A549 (cell line): ENCODE data around the gene MT2A. TPM values are rescaled to one million over a fixed set of nuclear protein-coding genes. Genes with fewer than 3 reads are reported as not detected.

Experiments used
- ATAC-seq, 2 experiments: fragments of 200-7000 bp in 1 of 2; fragments of >200 bp in 1 of 2; cut with Nextera tagmentation in 1 of 2; cut with Tn5 transposase in 1 of 2; 3 replicates each; pipeline versions ENCODE4 v1.8.0 to v1.9.1; 2018 to 2020; ENCODE audit warnings: mild to moderate bottlenecking in 1 of 2, moderate library complexity in 1 of 2
- CTCF ChIA-PET: fragments of 300-600 bp; sonication (Branson Sonifier 250); formaldehyde crosslinking; extraction: SDS; loops from one replicate; lab custom pipeline; 2021; ENCODE audit warnings: antibody characterized with exemption, inconsistent platforms; lab: Yijun Ruan, JAX
- POLR2A ChIA-PET: fragments of 350-600 bp; formaldehyde crosslinking; extraction: SDS; loops from one replicate; lab custom pipeline; 2021; ENCODE audit warnings: antibody characterized with exemption, inconsistent platforms; lab: Yijun Ruan, JAX
- DNase-seq, 2 experiments: peaks; one replicate each; pipeline versions ENCODE4 v3.0.0 to v3.0.0-alpha.2; 2011 to 2016; ENCODE audit warnings: low read depth in 1 of 2, low spot score in 1 of 2
- FAIRE-seq: peaks from 2 replicates; lab custom pipeline; 2011; peaks lifted over from hg19 to GRCh38; lab: Jason Lieb, UNC
- H3K27ac ChIP-seq, 2 experiments: fragments of >200 bp; sonication (Bioruptor Twin); formaldehyde crosslinking; 3 replicates each; pipeline ENCODE4 v1.5.1; 2016 to 2017
- H3K4me1 ChIP-seq: fragments of >200 bp; sonication (Bioruptor Twin); formaldehyde crosslinking; 3 replicates; pipeline ENCODE4 v1.6.1; 2016
- H3K4me2 ChIP-seq: fragments of >200 bp; sonication (Bioruptor Twin); formaldehyde crosslinking; 3 replicates; pipeline ENCODE4 v1.6.1; 2016
- H3K4me3 ChIP-seq: fragments of >200 bp; sonication (Bioruptor Twin); formaldehyde crosslinking; 3 replicates; pipeline ENCODE4 v1.5.1; 2016
- H3K9me3 ChIP-seq: fragments of >200 bp; sonication (Bioruptor Twin); formaldehyde crosslinking; 3 replicates; pipeline ENCODE4 v1.6.1; 2016
- BHLHE40 ChIP-seq: IDR thresholded peaks from 2 replicates; pipeline ENCODE4 v1.6.1; 2012; ENCODE audit warnings: low read depth, low read length, inconsistent platforms
- CBX2 ChIP-seq: fragments of 200-600 bp; sonication (generic); IDR thresholded peaks from 2 replicates; pipeline ENCODE4 v1.6.1; 2016; ENCODE audit warnings: low read depth, mild to moderate bottlenecking, borderline replicate concordance
- CEBPB ChIP-seq, 2 experiments: fragments of >200 bp in 1 of 2; sonication (Bioruptor Twin) in 1 of 2; formaldehyde crosslinking in 1 of 2; IDR thresholded peaks; 2 replicates each; pipeline ENCODE4 v1.6.1; 2012 to 2016
- CHD4 ChIP-seq: fragments of 200-600 bp; sonication (generic); IDR thresholded peaks from 2 replicates; pipeline ENCODE4 v1.6.1; 2016; ENCODE audit warnings: antibody characterized with exemption, mild to moderate bottlenecking, borderline replicate concordance
- EHF ChIP-seq: fragments of 250-450 bp; sonication (Bioruptor Pico); IDR thresholded peaks from 2 replicates; pipeline ENCODE4 v1.5.0; 2020; ENCODE audit warnings: mild to moderate bottlenecking
- EHMT2 ChIP-seq: fragments of 200-600 bp; sonication (generic); IDR thresholded peaks from 2 replicates; pipeline ENCODE4 v1.6.1; 2016; ENCODE audit warnings: antibody characterized with exemption, low read depth, mild to moderate bottlenecking, moderate library complexity
- EP300 ChIP-seq, 2 experiments: fragments of >200 bp; sonication (Bioruptor Twin); formaldehyde crosslinking; IDR thresholded peaks; 2 replicates in 1 of 2; 3 replicates in 1 of 2; pipeline ENCODE4 v1.6.1; 2016 to 2017
- ESRRA ChIP-seq: fragments of 150-350 bp; IDR thresholded peaks from 2 replicates; pipeline ENCODE4 v1.6.1; 2014; ENCODE audit warnings: mild to moderate bottlenecking, low read length, borderline replicate concordance
- FOSL2 ChIP-seq, 2 experiments: fragments of 450-650 bp in 1 of 2; fragments of >200 bp in 1 of 2; sonication (Bioruptor Twin) in 1 of 2; formaldehyde crosslinking; IDR thresholded peaks; 2 replicates each; pipeline versions ENCODE4 v1.5.0 to v1.6.1; 2016 to 2020; ENCODE audit warnings: mild to moderate bottlenecking in 1 of 2, moderate library complexity in 1 of 2
- FOXS1 ChIP-seq: fragments of 250-450 bp; sonication (Bioruptor Pico); IDR thresholded peaks from 2 replicates; pipeline ENCODE4 v1.5.0; 2020; ENCODE audit warnings: mild to moderate bottlenecking, moderate library complexity
- HEYL ChIP-seq: fragments of 250-450 bp; sonication (Bioruptor Pico); IDR thresholded peaks from 2 replicates; pipeline ENCODE4 v1.8.0; 2021; ENCODE audit warnings: mild to moderate bottlenecking, moderate library complexity
- JUNB ChIP-seq: fragments of >200 bp; sonication (Bioruptor Twin); formaldehyde crosslinking; IDR thresholded peaks from 2 replicates; pipeline ENCODE4 v1.6.1; 2016
- KDM1A ChIP-seq: fragments of 200-600 bp; sonication (generic); IDR thresholded peaks from 2 replicates; pipeline ENCODE4 v1.6.1; 2016; ENCODE audit warnings: low read depth, mild to moderate bottlenecking
- KDM5A ChIP-seq: fragments of 200-600 bp; sonication (generic); IDR thresholded peaks from 2 replicates; pipeline ENCODE4 v1.6.1; 2016; ENCODE audit warnings: antibody characterized with exemption, mild to moderate bottlenecking
- MAZ ChIP-seq: fragments of 150-350 bp; IDR thresholded peaks from 2 replicates; pipeline ENCODE4 v1.6.1; 2014; ENCODE audit warnings: antibody characterized with exemption, low read depth, low read length, borderline replicate concordance
- MYC ChIP-seq: IDR thresholded peaks from 2 replicates; pipeline ENCODE4 v1.6.1; 2012; ENCODE audit warnings: mild to moderate bottlenecking, inconsistent platforms, low read length, improper control_type of control experiment, borderline replicate concordance
- NPAS2 ChIP-seq: fragments of 250-450 bp; sonication (Bioruptor Pico); IDR thresholded peaks from 2 replicates; pipeline ENCODE4 v1.8.0; 2022; ENCODE audit warnings: mild to moderate bottlenecking, moderate library complexity, borderline replicate concordance
- NR3C1 ChIP-seq: fragments of >200 bp; sonication (Bioruptor Twin); formaldehyde crosslinking; IDR thresholded peaks from 3 replicates; pipeline ENCODE4 v1.6.1; 2017
- PBX3 ChIP-seq: IDR thresholded peaks from 2 replicates; pipeline ENCODE4 v1.6.1; 2012
- RAD21 ChIP-seq, 2 experiments: fragments of >200 bp in 1 of 2; sonication (Bioruptor Twin) in 1 of 2; formaldehyde crosslinking in 1 of 2; IDR thresholded peaks in 1 of 2; conservative IDR thresholded peaks in 1 of 2; 2 replicates in 1 of 2; 3 replicates in 1 of 2; pipeline ENCODE4 v1.6.1; 2012 to 2018; ENCODE audit warnings: inconsistent platforms in 1 of 2
- RFX5 ChIP-seq: fragments of 450-650 bp; IDR thresholded peaks from 2 replicates; pipeline ENCODE4 v1.7.1; 2014; ENCODE audit warnings: antibody characterized with exemption, mild to moderate bottlenecking, moderate library complexity
- SMC3 ChIP-seq: fragments of >200 bp; sonication (Bioruptor Twin); formaldehyde crosslinking; IDR thresholded peaks from 3 replicates; pipeline ENCODE4 v1.6.1; 2018; ENCODE audit warnings: inconsistent platforms
- TP53 ChIP-seq: fragments of 250-450 bp; sonication (Bioruptor Pico); IDR thresholded peaks from 2 replicates; pipeline ENCODE4 v1.5.0; 2021; ENCODE audit warnings: mild to moderate bottlenecking, moderate library complexity
- WGBS: methylation state at CpG from one replicate; pipeline ENCODE4 v1.1.6; 2017; ENCODE audit errors: missing lambda C conversion rate; 5-methylcytosine and 5-hydroxymethylcytosine counted together
- polyA plus RNA-seq, 4 experiments: library from polyadenylated mRNA; depleted of rRNA in 3 of 4; stranded (reverse); fragments of >200 nt; fragmentation: RNase III in 1 of 4; extraction: RNeasy Plus Mini Kit Qiagen cat#74134 plus additional on column Dnase treatment in 1 of 4; gene quantifications; 2 replicates in 3 of 4; 3 replicates in 1 of 4; pipeline ENCODE4 v1.2.3, GENCODE V29; 2011 to 2017
- TF ChIP-seq, protein P1 (sequence below): fragments of 450-650 bp; IDR thresholded peaks from 2 replicates; pipeline ENCODE4 v1.6.1; 2014; ENCODE audit warnings: antibody characterized with exemption
- TF ChIP-seq, protein P2 (sequence below): fragments of >200 bp; sonication (Bioruptor Twin); formaldehyde crosslinking; IDR thresholded peaks from 3 replicates; pipeline ENCODE4 v1.6.1; 2016

Gene MT2A
- polyA plus RNA-seq, 2 of the 4 experiments (the other 2 are of a cell fraction) = 39.1 to 305 TPM

- peak in 1 of 2 experiments; percentile 24; a peak in 2 of 6 replicates for ATAC-seq
- no peak for TF ChIP-seq PBX3
- no peak for TF ChIP-seq SMC3
- TF ChIP-seq EHF (CRISPR knock-in tag) = no peak
- TF ChIP-seq HEYL (CRISPR knock-in tag) = no peak
- TF ChIP-seq CHD4 = no peak
- TF ChIP-seq CBX2 = no peak
- no peak for TF ChIP-seq RAD21 (conservative IDR thresholded peaks at IDR 0.05 in 1 of 2, IDR thresholded peaks at IDR 0.05 in 1 of 2)
- TF ChIP-seq FOSL2 (IDR thresholded peaks at IDR 0.05) = peak; percentile 50
- TF ChIP-seq FOSL2 (CRISPR knock-in tag; IDR thresholded peaks at IDR 0.05) = peak; percentile 65
- TF ChIP-seq KDM5A = no peak
- no peak for TF ChIP-seq MYC
- no peak for TF ChIP-seq EHMT2
- no peak for TF ChIP-seq KDM1A
- TF ChIP-seq JUNB = peak; percentile 39
- TF ChIP-seq TP53 (CRISPR knock-in tag) = no peak
- TF ChIP-seq BHLHE40 = no peak
- no peak for TF ChIP-seq NPAS2 (CRISPR knock-in tag)
- no peak for TF ChIP-seq MAZ
- Histone ChIP-seq H3K4me3 (no peak overlapping the region), H3K4me2 (peak overlapping the region; percentile 38), H3K9me3 (no peaks in the 10 kb centered on the region), H3K4me1 (peaks cover 46% of the 10 kb centered on the region), H3K27ac (peak overlapping the region; percentile 7 to 47)
- no peak for FAIRE-seq
- ChIA-PET CTCF (interaction anchor here (4.6 to 19.7 kb wide), 2 partner anchors 8 to 31 kb away, joined by 14 to 340 read pairs; partner anchors contain the start of genes MT1A, MT1B and MT1F), POLR2A (interaction anchor here (1.4 kb wide), 1 partner anchor 8 kb away, joined by 4 read pairs; no protein-coding TSS in a partner anchor)
- peak in 1 of 2 experiments; percentile 37 for DNase-seq
These were observed 6.2 kb downstream of the MT2A start for GRCh38 chr16:56614549-56614991.

- Histone ChIP-seq H3K27ac (peak overlapping the region; percentile 7 to 47; a peak in 4 of 6 replicates), H3K4me3 (no peak overlapping the region), H3K4me1 (peaks cover 38% of the 10 kb centered on the region), H3K4me2 (peak overlapping the region; percentile 38), H3K9me3 (no peaks in the 10 kb centered on the region)
- TF ChIP-seq CEBPB (IDR thresholded peaks at IDR 0.05) (no peak), FOXS1 (CRISPR knock-in tag) (no peak), MAZ (no peak), TP53 (CRISPR knock-in tag) (no peak), EHF (CRISPR knock-in tag) (no peak), ESRRA (no peak)
- TF ChIP-seq, protein P1, sequence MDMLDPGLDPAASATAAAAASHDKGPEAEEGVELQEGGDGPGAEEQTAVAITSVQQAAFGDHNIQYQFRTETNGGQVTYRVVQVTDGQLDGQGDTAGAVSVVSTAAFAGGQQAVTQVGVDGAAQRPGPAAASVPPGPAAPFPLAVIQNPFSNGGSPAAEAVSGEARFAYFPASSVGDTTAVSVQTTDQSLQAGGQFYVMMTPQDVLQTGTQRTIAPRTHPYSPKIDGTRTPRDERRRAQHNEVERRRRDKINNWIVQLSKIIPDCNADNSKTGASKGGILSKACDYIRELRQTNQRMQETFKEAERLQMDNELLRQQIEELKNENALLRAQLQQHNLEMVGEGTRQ = no peak
- POLR2A ChIA-PET = interaction anchor here (1.4 kb wide), 1 partner anchor 9 kb away, joined by 4 read pairs; no protein-coding TSS in a partner anchor
- DNase-seq = no peak
- no peak for ATAC-seq
- 61% methylated on average over 3 of the region's 3 CpGs for WGBS
- FAIRE-seq = no peak
- CTCF ChIA-PET = interaction anchor here (4.6 to 19.7 kb wide), 2 partner anchors 9 to 30 kb away, joined by 14 to 340 read pairs; partner anchors contain the start of genes MT1A, MT1B and MT1F
These were observed 7.0 kb downstream of the MT2A start for GRCh38 chr16:56615353-56615752.

DNA sequence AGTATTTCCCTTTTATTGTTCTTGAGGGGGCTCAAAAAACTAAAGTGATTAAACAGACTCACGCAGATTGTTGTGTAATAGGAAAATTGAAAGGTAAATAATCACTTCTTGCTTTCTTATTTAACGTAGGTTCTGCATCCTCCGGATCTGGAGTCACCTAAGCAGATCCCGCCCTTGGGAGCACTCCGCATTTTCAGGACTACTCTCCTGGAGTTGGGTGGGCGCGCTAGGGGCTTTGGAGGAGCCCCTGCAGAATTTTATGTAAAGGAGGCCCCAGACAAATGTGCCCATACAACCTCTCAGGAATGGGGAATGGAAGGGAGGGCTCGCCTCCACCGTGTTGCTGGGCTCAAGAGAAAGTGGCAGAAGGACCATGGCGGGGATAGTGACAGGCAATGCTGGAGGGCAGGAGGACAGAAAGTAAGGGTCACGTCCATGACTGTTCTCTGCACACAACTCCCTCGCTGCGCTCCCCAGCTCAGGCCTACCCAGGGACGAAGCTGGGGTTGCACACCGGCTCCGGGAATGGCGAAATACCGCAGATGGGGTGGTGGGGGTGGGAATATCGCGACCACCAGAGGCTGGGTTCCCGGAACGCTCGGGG lies 8.3 kb downstream of the MT2A start:
- Histone ChIP-seq H3K27ac (no peak overlapping the region), H3K4me1 (peaks cover 24% of the 10 kb centered on the region), H3K4me2 (no peak overlapping the region), H3K9me3 (no peaks in the 10 kb centered on the region), H3K4me3 (no peak overlapping the region)
- CTCF ChIA-PET = interaction anchor here (0.6 to 19.7 kb wide), 3 partner anchors 10 to 178 kb away, joined by 3 to 340 read pairs (median 14); partner anchors contain the start of genes MT1A, MT1B and MT1F
- TF ChIP-seq RFX5 (no peak), EP300 (IDR thresholded peaks at IDR 0.05) (no peak), SMC3 (no peak), MAZ (no peak), CEBPB (IDR thresholded peaks at IDR 0.05) (no peak), NR3C1 (no peak)
- TF ChIP-seq, protein P2, sequence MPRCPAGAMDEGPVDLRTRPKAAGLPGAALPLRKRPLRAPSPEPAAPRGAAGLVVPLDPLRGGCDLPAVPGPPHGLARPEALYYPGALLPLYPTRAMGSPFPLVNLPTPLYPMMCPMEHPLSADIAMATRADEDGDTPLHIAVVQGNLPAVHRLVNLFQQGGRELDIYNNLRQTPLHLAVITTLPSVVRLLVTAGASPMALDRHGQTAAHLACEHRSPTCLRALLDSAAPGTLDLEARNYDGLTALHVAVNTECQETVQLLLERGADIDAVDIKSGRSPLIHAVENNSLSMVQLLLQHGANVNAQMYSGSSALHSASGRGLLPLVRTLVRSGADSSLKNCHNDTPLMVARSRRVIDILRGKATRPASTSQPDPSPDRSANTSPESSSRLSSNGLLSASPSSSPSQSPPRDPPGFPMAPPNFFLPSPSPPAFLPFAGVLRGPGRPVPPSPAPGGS = no peak
- no peak for FAIRE-seq
- 91% methylated on average over 23 of the region's 23 CpGs for WGBS
- POLR2A ChIA-PET = no interaction called here
- DNase-seq = no peak
- ATAC-seq = no peak
